ENCODE measurements around the gene TTLL10.

GRCh38 chr1:1222575-1223225, 49.0 kb downstream of the TTLL10 start:
- no peak for TF ChIP-seq RNF2 (IDR thresholded peaks at IDR 0.05; ENCODE audit: borderline replicate concordance, low read depth)
- no peak for TF ChIP-seq REST (IDR thresholded peaks at IDR 0.05)
- no peak for TF ChIP-seq KDM1A (IDR thresholded peaks at IDR 0.05; ENCODE audit: low read depth)
- TF ChIP-seq, protein P1, sequence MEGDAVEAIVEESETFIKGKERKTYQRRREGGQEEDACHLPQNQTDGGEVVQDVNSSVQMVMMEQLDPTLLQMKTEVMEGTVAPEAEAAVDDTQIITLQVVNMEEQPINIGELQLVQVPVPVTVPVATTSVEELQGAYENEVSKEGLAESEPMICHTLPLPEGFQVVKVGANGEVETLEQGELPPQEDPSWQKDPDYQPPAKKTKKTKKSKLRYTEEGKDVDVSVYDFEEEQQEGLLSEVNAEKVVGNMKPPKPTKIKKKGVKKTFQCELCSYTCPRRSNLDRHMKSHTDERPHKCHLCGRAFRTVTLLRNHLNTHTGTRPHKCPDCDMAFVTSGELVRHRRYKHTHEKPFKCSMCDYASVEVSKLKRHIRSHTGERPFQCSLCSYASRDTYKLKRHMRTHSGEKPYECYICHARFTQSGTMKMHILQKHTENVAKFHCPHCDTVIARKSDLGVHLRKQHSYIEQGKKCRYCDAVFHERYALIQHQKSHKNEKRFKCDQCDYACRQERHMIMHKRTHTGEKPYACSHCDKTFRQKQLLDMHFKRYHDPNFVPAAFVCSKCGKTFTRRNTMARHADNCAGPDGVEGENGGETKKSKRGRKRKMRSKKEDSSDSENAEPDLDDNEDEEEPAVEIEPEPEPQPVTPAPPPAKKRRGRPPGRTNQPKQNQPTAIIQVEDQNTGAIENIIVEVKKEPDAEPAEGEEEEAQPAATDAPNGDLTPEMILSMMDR (IDR thresholded peaks at IDR 0.05): no peak
- no peak for TF ChIP-seq MAX (IDR thresholded peaks at IDR 0.05)
- no peak for TF ChIP-seq HDAC2 (IDR thresholded peaks at IDR 0.05)
- TF ChIP-seq RFX5 (IDR thresholded peaks at IDR 0.05): no peak
- no peak for TF ChIP-seq POLR2A (IDR thresholded peaks at IDR 0.05; ENCODE audit: low read length)
- TF ChIP-seq KDM5A (IDR thresholded peaks at IDR 0.05): no peak
- TF ChIP-seq SREBF2 (IDR thresholded peaks at IDR 0.05): no peak
- TF ChIP-seq MAFK (IDR thresholded peaks at IDR 0.05; ENCODE audit: partially characterized antibody): no peak
- TF ChIP-seq CEBPB (IDR thresholded peaks at IDR 0.05): no peak
- no peak for TF ChIP-seq MYC (IDR thresholded peaks at IDR 0.05; ENCODE audit: borderline replicate concordance, low read length)
